WTC11 (cell line): ENCODE measurements around the gene TAF1B. TPM values are rescaled to one million over a fixed set of nuclear protein-coding genes. Genes with fewer than 3 reads are reported as not detected.

ENCODE experiments used
- ATAC-seq: fragments of 200-7000 bp; cut with Tn5 transposase; 2 replicates; pipeline ENCODE4 v1.10.0; 2021; ENCODE audit warnings: mild to moderate bottlenecking, moderate library complexity
- CTCF ChIA-PET: fragments of 300-600 bp; sonication (Branson Sonifier 250); formaldehyde crosslinking; loops from one replicate; lab custom pipeline; 2021; ENCODE audit warnings: antibody characterized with exemption; lab: Charles Lee
- POLR2A ChIA-PET: fragments of 350-600 bp; sonication (Branson Sonifier 250); formaldehyde crosslinking; loops from one replicate; lab custom pipeline; 2021; ENCODE audit warnings: antibody characterized with exemption; lab: Charles Lee
- DNase-seq: peaks from one replicate; pipeline ENCODE4 v3.0.0; 2021; ENCODE audit warnings: low spot score
- H3K27ac Mint-ChIP-seq: 2 replicates; pipeline ENCODE4 v1.8.0; 2021; ENCODE audit warnings: mixed read lengths
- H3K27me3 Mint-ChIP-seq: 2 replicates; pipeline ENCODE4 v1.8.0; 2021; ENCODE audit warnings: low read depth, mild to moderate bottlenecking, moderate library complexity, mixed read lengths
- H3K36me3 Mint-ChIP-seq: 2 replicates; pipeline ENCODE4 v1.8.0; 2021; ENCODE audit warnings: mixed read lengths
- H3K4me1 Mint-ChIP-seq: 2 replicates; pipeline ENCODE4 v1.8.0; 2022; ENCODE audit warnings: mixed read lengths
- H3K4me3 Mint-ChIP-seq: 2 replicates; pipeline ENCODE4 v1.8.0; 2021; ENCODE audit warnings: mild to moderate bottlenecking, moderate library complexity, mixed read lengths
- H3K9me3 Mint-ChIP-seq: 2 replicates; pipeline ENCODE4 v1.8.0; 2021; ENCODE audit warnings: mixed read lengths
- ARID4B ChIP-seq: sonication (generic); formaldehyde crosslinking; IDR thresholded peaks from 2 replicates; pipeline ENCODE4 v1.8.0; 2023; ENCODE audit warnings: missing genetic modification reagents, mild to moderate bottlenecking, borderline replicate concordance
- CREM ChIP-seq: sonication (generic); formaldehyde crosslinking; IDR thresholded peaks from 2 replicates; pipeline ENCODE4 v1.8.1; 2022; ENCODE audit warnings: mild to moderate bottlenecking, missing genetic modification reagents, moderate library complexity
- FOXP1 ChIP-seq: sonication (generic); formaldehyde crosslinking; IDR thresholded peaks from 2 replicates; pipeline ENCODE4 v1.8.0; 2022; ENCODE audit warnings: missing genetic modification reagents, mild to moderate bottlenecking, moderate library complexity, borderline replicate concordance
- GRHL2 ChIP-seq: fragments of 250-450 bp; sonication (Bioruptor Pico); IDR thresholded peaks from 2 replicates; pipeline ENCODE4 v1.8.0; 2022; ENCODE audit warnings: mild to moderate bottlenecking, moderate library complexity; ENCODE audit not compliant: insufficient replicate concordance, severe bottlenecking
- GTF2I ChIP-seq: fragments of 250-450 bp; sonication (Bioruptor Pico); conservative IDR thresholded peaks from 2 replicates; pipeline ENCODE4 v1.4.0; 2021; ENCODE audit warnings: mild to moderate bottlenecking
- NFE2L1 ChIP-seq: sonication (generic); formaldehyde crosslinking; IDR thresholded peaks from 2 replicates; pipeline ENCODE4 v1.8.1; 2023; ENCODE audit warnings: missing genetic modification reagents
- NR2C2 ChIP-seq: sonication (generic); formaldehyde crosslinking; IDR thresholded peaks from 2 replicates; pipeline ENCODE4 v1.8.0; 2022; ENCODE audit warnings: mild to moderate bottlenecking, missing genetic modification reagents
- USF1 ChIP-seq: sonication (generic); formaldehyde crosslinking; IDR thresholded peaks from 2 replicates; pipeline ENCODE4 v1.8.0; 2022; ENCODE audit warnings: mild to moderate bottlenecking, missing genetic modification reagents
- ZNF121 ChIP-seq: sonication (generic); formaldehyde crosslinking; IDR thresholded peaks from 2 replicates; pipeline ENCODE4 v1.8.0; 2023; ENCODE audit warnings: missing genetic modification reagents
- ZNF232 ChIP-seq: sonication (generic); formaldehyde crosslinking; IDR thresholded peaks from 2 replicates; pipeline ENCODE4 v1.8.0; 2022; ENCODE audit warnings: mild to moderate bottlenecking, missing genetic modification reagents
- ZNF281 ChIP-seq: sonication (generic); formaldehyde crosslinking; IDR thresholded peaks from 2 replicates; pipeline ENCODE4 v1.8.0; 2023; ENCODE audit warnings: mild to moderate bottlenecking, missing genetic modification reagents
- ZNF512 ChIP-seq: sonication (generic); formaldehyde crosslinking; IDR thresholded peaks from 2 replicates; pipeline ENCODE4 v1.8.1; 2022; ENCODE audit warnings: missing genetic modification reagents, borderline replicate concordance
- ZNF671 ChIP-seq: fragments of 250-450 bp; sonication (Bioruptor Pico); IDR thresholded peaks from 2 replicates; pipeline ENCODE4 v1.8.0; 2021; ENCODE audit warnings: mild to moderate bottlenecking
- ZSCAN18 ChIP-seq: fragments of 250-450 bp; sonication (Bioruptor Pico); IDR thresholded peaks from 2 replicates; pipeline ENCODE4 v2.1.2; 2022; ENCODE audit warnings: mild to moderate bottlenecking, moderate library complexity
- total RNA-seq: library from RNA; stranded (reverse); gene quantifications from 3 replicates; pipeline ENCODE4 v1.2.3, GENCODE V29; 2021

Gene TAF1B
- total RNA-seq, 1 experiment from 2014 or later = 28.8 TPM

GRCh38 chr2:9842487-9843228 lies 616 bp upstream of the TAF1B start:
- no peak for ATAC-seq
- CTCF ChIA-PET = interaction anchor here (0.6 to 2.4 kb wide), 12 partner anchors 29 to 230 kb away, joined by 3 to 29 read pairs (median 6); partner anchors contain the start of gene YWHAQ
- DNase-seq = no peak
- Mint-ChIP-seq H3K36me3 (peaks cover 24% of the 10 kb centered on the region), H3K4me1 (peaks cover 15% of the 10 kb centered on the region), H3K27ac (peak overlapping the region; percentile 96), H3K9me3 (no peaks in the 10 kb centered on the region), H3K4me3 (peak overlapping the region; percentile 86), H3K27me3 (peaks cover 4% of the 10 kb centered on the region; the same call in 1 of the 2 replicates)
- POLR2A ChIA-PET = interaction anchor here (0.6 to 1.2 kb wide), 7 partner anchors 9 to 369 kb away, joined by 3 to 4 read pairs (median 4); partner anchors contain the start of gene ADAM17
- no peak for TF ChIP-seq USF1
- TF ChIP-seq CREM = no peak
- TF ChIP-seq NR2C2 = no peak
- no peak for TF ChIP-seq ZNF512
- no peak for TF ChIP-seq ARID4B (CRISPR knock-in tag)
- no peak for TF ChIP-seq FOXP1 (CRISPR knock-in tag)
- peak; percentile 90 for TF ChIP-seq GTF2I (CRISPR knock-in tag)
- TF ChIP-seq ZNF121 (CRISPR knock-in tag) = peak; percentile 91
- TF ChIP-seq ZNF281 = no peak
- no peak for TF ChIP-seq ZSCAN18
- TF ChIP-seq ZNF232 = no peak; the same call in 1 of the 2 replicates
- TF ChIP-seq ZNF671 (CRISPR knock-in tag) = no peak
- no peak for TF ChIP-seq NFE2L1 (CRISPR knock-in tag)
- no peak for TF ChIP-seq GRHL2 (CRISPR knock-in tag)
